Bone marrow (tissue), 2 donors: ENCODE data around the gene ACAD11.

Experiments used
- DNase-seq, 2 donors: peaks; one replicate each; lab custom pipeline; 2025; lab: John Stamatoyannopoulos, UW

The ACAD11 gene

GRCh38 chr3:132513057-132513456 is 146.6 kb downstream of the ACAD11 start:
- no peak for DNase-seq

- no peak for DNase-seq
Observed at GRCh38 chr3:132509506-132509905, 150.1 kb downstream of the ACAD11 start.

- no peak for DNase-seq
Observed at GRCh38 chr3:132509096-132509495, 150.5 kb downstream of the ACAD11 start.
